ENCODE measurements around the gene IQCF5.
"Not testable (repeated sequence)": the region's sequence is repeated elsewhere in the genome, so short reads cannot be mapped to it uniquely, and the experiment has no call there.

Gene IQCF5

DNA sequence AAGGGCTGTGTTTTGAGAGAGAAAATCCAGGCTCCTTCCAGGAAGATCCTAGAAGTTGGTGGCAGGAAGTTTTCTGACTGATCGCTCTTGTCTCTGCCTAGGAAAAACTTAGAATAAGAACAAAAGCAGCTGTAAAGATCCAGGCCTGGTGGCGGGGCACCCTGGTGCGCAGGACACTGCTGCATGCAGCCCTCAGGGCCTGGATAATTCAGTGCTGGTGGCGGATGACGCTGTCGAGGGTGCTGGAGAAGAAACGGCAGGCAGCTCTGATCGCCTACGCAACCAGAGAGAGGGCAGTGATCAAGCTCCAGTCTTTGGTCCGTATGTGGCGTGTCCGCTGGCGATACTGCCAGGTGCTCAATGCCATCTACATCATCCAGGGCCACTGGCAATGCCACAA lies 12.5 kb downstream of the IQCF5 start:
- no peak for DNase-seq

DNA sequence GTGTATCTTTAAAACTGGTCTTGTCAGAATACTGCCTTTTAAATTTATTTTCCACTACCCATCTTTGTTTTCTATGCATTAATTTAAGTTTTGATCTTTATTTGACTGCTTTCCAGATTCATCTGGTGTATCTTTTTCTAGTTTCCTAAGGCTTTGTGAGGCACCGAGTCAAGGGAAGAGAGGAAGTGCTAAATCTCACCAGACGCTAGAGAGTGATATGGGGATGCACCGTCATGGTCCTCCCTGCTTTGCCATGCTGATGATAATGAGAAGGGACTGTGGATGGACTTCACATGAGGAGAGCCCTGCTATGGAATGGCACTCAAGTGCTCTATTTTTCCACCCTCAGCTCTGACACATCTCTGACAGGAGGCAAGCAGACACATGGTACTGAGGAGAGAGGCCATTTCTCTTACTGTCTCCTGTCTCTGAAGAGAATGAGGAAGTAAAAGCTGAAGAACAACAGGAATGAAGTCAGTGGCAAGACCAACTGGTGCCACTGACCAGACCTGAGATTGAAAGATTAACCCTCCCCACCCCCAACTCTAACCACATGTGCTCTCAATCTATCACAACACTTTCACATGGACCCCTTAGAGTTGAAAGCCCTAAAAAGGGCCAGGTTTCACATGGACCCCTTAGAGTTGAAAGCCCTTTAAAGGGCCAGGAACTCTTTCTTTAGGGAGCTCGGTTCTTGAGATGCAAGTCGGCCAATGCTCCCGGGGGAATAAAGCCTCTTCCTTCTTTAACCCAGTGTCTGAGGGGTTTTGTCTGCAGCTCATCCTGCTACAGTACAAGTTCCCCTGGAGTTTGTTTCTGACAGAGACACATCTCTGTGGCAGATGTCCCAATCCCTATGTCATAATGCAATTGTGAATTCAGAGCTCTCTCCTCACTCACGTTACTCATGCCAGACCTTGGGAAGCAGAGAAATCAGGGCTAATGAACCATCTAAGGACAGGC lies 14.4 kb downstream of the IQCF5 start, which contains the start of gene IQCF2:
TSS of gene IQCF2 (plus strand) at position 913 of the 963 bp plus-strand sequence. CDS start 52 bp downstream, outside the sequence.
- DNase-seq, result no peak

DNA sequence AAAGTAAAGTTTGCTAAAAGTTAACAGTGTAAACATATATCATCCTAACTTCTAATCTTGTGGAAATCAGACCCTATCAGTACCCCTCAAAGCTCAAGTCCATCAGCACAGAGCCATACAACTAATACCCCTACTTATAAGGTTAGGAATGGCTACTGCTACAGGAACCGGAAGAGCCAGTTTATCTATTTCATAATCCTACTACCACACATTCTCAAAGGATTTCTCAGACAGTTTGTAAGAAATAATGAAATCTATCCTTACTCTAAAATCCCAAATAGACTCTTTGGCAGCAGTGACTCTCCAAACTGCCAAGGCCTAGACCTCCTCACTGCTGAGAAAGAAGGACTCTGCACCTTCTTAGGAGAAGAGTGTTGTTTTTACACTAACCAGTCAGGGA lies 20.0 kb downstream of the IQCF5 start:
- not testable (repeated sequence) for DNase-seq

DNA sequence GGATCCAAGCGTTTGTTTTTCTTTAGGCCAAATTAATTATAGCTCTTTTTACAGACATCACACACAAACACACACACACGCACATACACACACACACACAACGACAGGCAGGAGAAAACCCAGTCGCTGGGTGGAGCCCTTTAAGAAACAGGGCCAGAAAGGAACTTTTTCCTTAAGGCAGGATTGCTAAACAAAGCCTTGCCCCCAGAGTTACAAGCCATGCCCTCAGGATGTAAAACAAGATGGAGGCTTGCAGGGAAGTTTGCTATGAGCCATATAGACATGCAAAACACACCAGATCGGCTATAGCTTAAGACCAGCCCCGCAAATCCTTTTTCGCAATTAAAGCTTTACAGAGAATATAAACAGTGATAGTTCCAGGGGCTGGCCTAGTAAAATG lies 30.3 kb downstream of the IQCF5 start:
- no peak for DNase-seq

DNA sequence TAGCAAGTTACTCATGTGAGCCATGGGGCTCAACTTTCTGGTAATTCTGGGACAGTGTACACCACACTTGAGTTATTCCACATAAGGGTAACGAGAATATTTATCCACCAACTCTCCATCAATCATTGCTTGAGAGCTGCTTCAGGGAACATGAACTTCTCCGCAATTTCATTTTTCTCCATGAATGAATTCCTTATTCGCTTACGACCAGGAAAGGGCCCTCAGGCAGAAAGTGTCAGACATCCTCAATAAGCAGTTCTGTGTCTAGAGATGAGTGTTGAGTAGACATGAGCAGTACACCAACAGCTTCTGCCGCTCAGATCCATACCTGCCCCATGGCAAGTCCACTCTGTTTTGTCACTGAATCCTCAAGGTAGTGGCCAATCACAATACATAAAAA lies 38.8 kb downstream of the IQCF5 start:
- no peak for DNase-seq

DNA sequence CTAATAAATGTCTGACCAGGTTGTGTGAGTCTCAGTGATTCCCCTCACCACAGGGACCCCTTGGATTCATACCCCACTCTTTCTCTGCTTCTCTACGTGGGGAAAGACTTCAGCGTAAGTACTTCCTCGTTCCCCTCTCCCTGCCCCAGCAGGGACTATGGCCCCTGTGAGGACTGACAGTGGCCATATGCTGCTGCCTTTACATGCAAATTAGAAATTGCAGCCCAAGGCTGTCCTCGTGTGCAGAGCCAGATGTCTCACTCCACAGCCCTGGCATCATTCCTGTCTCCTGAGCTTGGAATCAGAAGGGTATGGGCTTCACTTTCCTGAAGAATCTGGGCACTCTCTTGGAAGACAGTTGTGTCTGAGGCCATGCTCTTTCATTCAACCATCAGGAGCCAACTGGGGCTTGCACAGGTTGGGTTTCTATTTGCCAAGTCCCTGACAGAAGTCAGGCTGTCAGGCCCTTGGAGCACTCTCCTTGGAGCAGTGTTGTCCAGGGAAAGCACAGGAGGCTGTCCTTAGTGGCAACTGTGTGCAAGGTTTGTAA lies 44.5 kb downstream of the IQCF5 start:
- no peak for DNase-seq

DNA sequence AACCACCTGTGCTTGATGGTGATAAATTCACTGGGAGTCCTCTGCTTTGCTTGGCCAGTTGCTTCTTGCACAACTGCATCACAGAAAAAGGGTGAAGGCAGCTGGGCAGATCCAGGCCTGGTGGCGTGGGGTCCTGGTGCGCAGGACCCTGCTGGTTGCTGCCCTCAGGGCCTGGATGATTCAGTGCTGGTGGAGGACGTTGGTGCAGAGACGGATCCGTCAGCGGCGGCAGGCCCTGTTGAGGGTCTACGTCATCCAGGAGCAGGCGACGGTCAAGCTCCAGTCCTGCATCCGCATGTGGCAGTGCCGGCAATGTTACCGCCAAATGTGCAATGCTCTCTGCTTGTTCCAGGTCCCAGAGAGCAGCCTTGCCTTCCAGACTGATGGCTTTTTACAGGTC lies 45.1 kb downstream of the IQCF5 start:
- no peak for DNase-seq

DNA sequence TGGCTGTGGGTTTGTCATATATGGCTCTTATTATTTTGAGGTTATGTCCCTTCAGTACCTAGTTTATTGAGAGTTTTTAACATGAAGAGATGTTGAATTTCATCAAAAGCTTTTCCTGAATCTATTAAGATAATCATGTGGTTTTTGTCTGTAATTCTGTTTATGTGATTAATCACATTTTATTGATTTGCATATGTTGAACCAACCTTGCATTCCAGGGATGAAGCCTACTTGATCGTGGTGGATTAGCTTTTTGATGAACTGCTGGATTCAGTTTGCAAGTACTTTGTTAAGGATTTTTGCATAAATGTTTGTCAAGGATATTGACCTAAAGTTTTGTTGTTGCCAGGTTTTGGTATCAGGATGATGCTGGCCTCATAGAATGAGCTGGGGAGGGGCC lies 47.1 kb downstream of the IQCF5 start:
- no peak for DNase-seq

Measured in activated T-cell treated with anti-CD3 and anti-CD28 coated beads, Interleukin-2, amount 50 U/mL, for 48 hours (primary cell).